GM19463 (cell line): ENCODE data around the gene WASHC2C.
"Not testable (repeated sequence)": the region's sequence is repeated elsewhere in the genome, so short reads cannot be mapped to it uniquely, and the experiment has no call there.

Experiments
- ATAC-seq: cut with Tn5 transposase; IDR thresholded peaks from one replicate; pipeline ENCODE4 v1.9.1; 2021; ENCODE audit warnings: mild to moderate bottlenecking, moderate library complexity; ENCODE audit not compliant: unreplicated experiment

The WASHC2C gene

GRCh38 chr10:45757661-45758396 is 30.8 kb downstream of the WASHC2C start:
- ATAC-seq = not testable (repeated sequence)

- not testable (repeated sequence) for ATAC-seq
Observed at GRCh38 chr10:45761622-45762021, 34.6 kb downstream of the WASHC2C start.

- not testable (repeated sequence) for ATAC-seq
Observed at GRCh38 chr10:45763037-45763436, 36.0 kb downstream of the WASHC2C start.

- ATAC-seq = not testable (repeated sequence)
Observed at GRCh38 chr10:45768334-45768733, 41.3 kb downstream of the WASHC2C start.

- ATAC-seq = not testable (repeated sequence)
Observed at GRCh38 chr10:45771757-45772461, 44.8 kb downstream of the WASHC2C start.

- not testable (repeated sequence) for ATAC-seq
Observed at GRCh38 chr10:45786217-45786616, 59.2 kb downstream of the WASHC2C start.

- not testable (repeated sequence) for ATAC-seq
Observed at GRCh38 chr10:45787212-45787741, 60.2 kb downstream of the WASHC2C start.

- ATAC-seq = not testable (repeated sequence)
Observed at GRCh38 chr10:45789991-45790390, 62.9 kb downstream of the WASHC2C start.

GRCh38 chr10:45790694-45791426 is 63.8 kb downstream of the WASHC2C start:
- not testable (repeated sequence) for ATAC-seq

- ATAC-seq = not testable (repeated sequence)
Observed at GRCh38 chr10:45794761-45795160, 67.7 kb downstream of the WASHC2C start.

GRCh38 chr10:45803060-45804010 is 76.3 kb downstream of the WASHC2C start:
- ATAC-seq = not testable (repeated sequence)

- not testable (repeated sequence) for ATAC-seq
Observed at GRCh38 chr10:45804996-45805395, 77.9 kb downstream of the WASHC2C start.

GRCh38 chr10:45809837-45810236 is 82.8 kb downstream of the WASHC2C start:
- no peak for ATAC-seq

- ATAC-seq = no peak
Observed at GRCh38 chr10:45811075-45811474, 84.0 kb downstream of the WASHC2C start.

GRCh38 chr10:45812959-45813358 is 85.9 kb downstream of the WASHC2C start:
- ATAC-seq = not testable (repeated sequence)

- not testable (repeated sequence) for ATAC-seq
Observed at GRCh38 chr10:45814146-45814545, 87.1 kb downstream of the WASHC2C start.

- ATAC-seq = no peak
Observed at GRCh38 chr10:45817130-45817859, 90.2 kb downstream of the WASHC2C start.

- ATAC-seq = no peak
Observed at GRCh38 chr10:45817912-45818311, 90.8 kb downstream of the WASHC2C start.

- ATAC-seq = no peak
Observed at GRCh38 chr10:45819552-45819951, 92.5 kb downstream of the WASHC2C start.
